ENCODE measurements around the gene EGFLAM. TPM values are rescaled to one million over a fixed set of nuclear protein-coding genes. Genes with fewer than 3 reads are reported as not detected.

EGFLAM gene
- total RNA-seq, 1 experiment from 2014 or later = 0.33 TPM

DNA sequence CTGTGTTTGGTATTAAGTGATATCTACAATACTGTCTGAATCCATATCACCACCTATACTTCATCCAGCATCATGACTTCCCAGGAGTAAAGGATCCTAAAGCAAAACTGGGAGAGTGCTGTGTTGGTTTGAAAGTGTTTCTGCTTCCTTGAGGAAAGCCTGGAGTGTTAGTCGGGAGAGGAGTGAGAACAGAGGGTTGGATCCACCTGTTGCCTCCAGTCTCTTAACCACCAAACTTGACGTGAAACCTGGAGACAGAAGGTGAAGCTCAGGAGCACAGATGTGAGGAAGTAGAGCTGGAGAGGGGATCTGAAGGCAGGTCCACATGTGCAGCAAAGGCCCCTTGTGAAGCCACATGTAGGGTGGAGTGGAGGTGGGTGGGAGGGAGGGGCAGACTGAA is 88.2 kb downstream of the EGFLAM start:
- no CpG with 5 or more reads among the region's 2 CpGs for WGBS (ENCODE audit: extremely low coverage, insufficient read length, low lambda C conversion rate)
- H3K4me1 ChIP-seq (ENCODE audit: insufficient read depth, low read length) = no peaks in the 10 kb centered on the region
- no peaks in the 10 kb centered on the region for H3K27me3 ChIP-seq (ENCODE audit: insufficient read depth, low read length)
- H3K9me3 Mint-ChIP-seq = no peaks in the 10 kb centered on the region
- no peak overlapping the region for H3K14ac ChIP-seq (ENCODE audit: insufficient read depth, low read length)
- no peaks in the 10 kb centered on the region for H4K20me1 ChIP-seq (ENCODE audit: control insufficient read depth, insufficient read depth, insufficient read length)
- H2AFZ ChIP-seq (ENCODE audit: low read length) = no peak overlapping the region
- no peak overlapping the region for H2BK12ac ChIP-seq (ENCODE audit: insufficient read length, low read depth, low read length)
- TF ChIP-seq, protein P1, sequence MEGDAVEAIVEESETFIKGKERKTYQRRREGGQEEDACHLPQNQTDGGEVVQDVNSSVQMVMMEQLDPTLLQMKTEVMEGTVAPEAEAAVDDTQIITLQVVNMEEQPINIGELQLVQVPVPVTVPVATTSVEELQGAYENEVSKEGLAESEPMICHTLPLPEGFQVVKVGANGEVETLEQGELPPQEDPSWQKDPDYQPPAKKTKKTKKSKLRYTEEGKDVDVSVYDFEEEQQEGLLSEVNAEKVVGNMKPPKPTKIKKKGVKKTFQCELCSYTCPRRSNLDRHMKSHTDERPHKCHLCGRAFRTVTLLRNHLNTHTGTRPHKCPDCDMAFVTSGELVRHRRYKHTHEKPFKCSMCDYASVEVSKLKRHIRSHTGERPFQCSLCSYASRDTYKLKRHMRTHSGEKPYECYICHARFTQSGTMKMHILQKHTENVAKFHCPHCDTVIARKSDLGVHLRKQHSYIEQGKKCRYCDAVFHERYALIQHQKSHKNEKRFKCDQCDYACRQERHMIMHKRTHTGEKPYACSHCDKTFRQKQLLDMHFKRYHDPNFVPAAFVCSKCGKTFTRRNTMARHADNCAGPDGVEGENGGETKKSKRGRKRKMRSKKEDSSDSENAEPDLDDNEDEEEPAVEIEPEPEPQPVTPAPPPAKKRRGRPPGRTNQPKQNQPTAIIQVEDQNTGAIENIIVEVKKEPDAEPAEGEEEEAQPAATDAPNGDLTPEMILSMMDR (conservative IDR thresholded peaks at IDR 0.05) = no peak
- H3K4me1 Mint-ChIP-seq = peaks cover 0 to 9% of the 10 kb centered on the region in 2 experiments; a peak in 2 of 4 replicates
- H3K9me3 ChIP-seq (ENCODE audit: control insufficient read depth, low read depth, low read length) = no peaks in the 10 kb centered on the region
- no peak overlapping the region for H4K8ac ChIP-seq (replicated peaks; ENCODE audit: insufficient read length, low read depth, low read length)
- H2BK20ac ChIP-seq (ENCODE audit: low read depth, low read length, poor library complexity, severe bottlenecking) = no peak overlapping the region
- H3K4me3 Mint-ChIP-seq = no peak overlapping the region
- no peak overlapping the region for H3K4me2 ChIP-seq (ENCODE audit: insufficient read depth, insufficient read length, low read length)
- H3K56ac ChIP-seq (ENCODE audit: insufficient read length, low read depth, low read length) = no peak overlapping the region
- H3K27ac Mint-ChIP-seq = no peak overlapping the region
- no peak overlapping the region for H3K23ac ChIP-seq (ENCODE audit: insufficient read length, low read depth, low read length)
- no peaks in the 10 kb centered on the region for H3K79me1 ChIP-seq (ENCODE audit: insufficient read depth, low read depth, low read length, poor library complexity, severe bottlenecking)
- H3K18ac ChIP-seq (ENCODE audit: insufficient read length, low read depth, low read length) = no peak overlapping the region
- no peak overlapping the region for H4K91ac ChIP-seq (ENCODE audit: insufficient read length, low read depth, low read length)
- H3K23me2 ChIP-seq (ENCODE audit: insufficient read length, low read depth, low read length, poor library complexity, severe bottlenecking) = no peaks in the 10 kb centered on the region
- H3K9ac ChIP-seq (ENCODE audit: extremely low read depth, insufficient read length, low read length) = no peak overlapping the region
- H3K36me3 Mint-ChIP-seq (ENCODE audit: insufficient read depth in 1 of 3, low read depth in 3 of 3) = no peaks in the 10 kb centered on the region; a peak in 1 of 7 replicates
- no peaks in the 10 kb centered on the region for H3K79me2 ChIP-seq (ENCODE audit: insufficient read depth, low read length)
- H2BK5ac ChIP-seq (ENCODE audit: insufficient read length, low read length) = no peak overlapping the region
- no peak overlapping the region for H2AK5ac ChIP-seq (ENCODE audit: insufficient read length, low read length)
- no peaks in the 10 kb centered on the region; the same call in none of the 2 replicates for H3K27me3 Mint-ChIP-seq (ENCODE audit: low read depth)
- H3T11ph ChIP-seq (ENCODE audit: low read length) = no peak overlapping the region
- no peak overlapping the region for H2BK120ac ChIP-seq (ENCODE audit: low read depth, low read length, poor library complexity, severe bottlenecking)
- no peak for DNase-seq
- H3K27ac ChIP-seq (ENCODE audit: insufficient read length, low read depth, low read length) = no peak overlapping the region
- H4K5ac ChIP-seq (ENCODE audit: insufficient read length, low read depth, low read length) = no peak overlapping the region
- no peak overlapping the region for H3K4ac ChIP-seq (ENCODE audit: low read depth, low read length)
- H2BK15ac ChIP-seq (ENCODE audit: low read depth, low read length) = no peak overlapping the region
